Fibroblast of villous mesenchyme (primary cell): Measurements from ENCODE around the gene CCS. TPM values are rescaled to one million over a fixed set of nuclear protein-coding genes. Genes with fewer than 3 reads are reported as not detected.

ENCODE experiments used
- DNase-seq: peaks from one replicate; pipeline ENCODE4 v3.0.0-alpha.2; 2010; ENCODE audit warnings: low read depth
- H3K4me3 ChIP-seq: 2 replicates; pipeline ENCODE4 v1.5.1; 2011; ENCODE audit warnings: low read depth, mild to moderate bottlenecking, low read length
- CTCF ChIP-seq: IDR thresholded peaks from 2 replicates; pipeline ENCODE4 v1.5.1; 2012; ENCODE audit warnings: low read depth, mild to moderate bottlenecking, low read length; ENCODE audit not compliant: insufficient read depth
- total RNA-seq: library from RNA; depleted of rRNA; stranded (reverse); fragments of >200 nt; gene quantifications from 2 replicates; pipeline ENCODE4 v1.2.3, GENCODE V29; 2012

CCS gene
- total RNA-seq, 1 donor, result 34.5 TPM

DNA sequence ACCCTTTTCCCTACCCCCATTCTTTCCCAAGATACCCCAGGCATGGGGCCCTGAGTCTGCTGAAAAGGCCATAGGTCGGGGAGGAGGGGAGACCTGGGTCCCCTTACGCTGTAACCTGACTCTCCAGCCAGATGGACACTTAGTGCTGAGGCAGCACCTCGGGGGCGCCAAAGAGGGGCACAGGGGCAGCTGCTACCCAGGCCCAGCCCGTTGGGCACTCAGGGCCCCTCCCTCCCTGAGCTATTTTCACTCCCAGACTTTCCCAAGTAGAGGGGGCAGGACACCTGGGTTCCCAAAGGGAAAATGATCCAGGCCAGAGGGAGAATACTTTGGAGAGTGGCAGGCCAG is 45.3 kb upstream of the CCS start:
- DNase-seq, result no peak
- TF ChIP-seq CTCF, result no peak
- no peak overlapping the region for H3K4me3 ChIP-seq

DNA sequence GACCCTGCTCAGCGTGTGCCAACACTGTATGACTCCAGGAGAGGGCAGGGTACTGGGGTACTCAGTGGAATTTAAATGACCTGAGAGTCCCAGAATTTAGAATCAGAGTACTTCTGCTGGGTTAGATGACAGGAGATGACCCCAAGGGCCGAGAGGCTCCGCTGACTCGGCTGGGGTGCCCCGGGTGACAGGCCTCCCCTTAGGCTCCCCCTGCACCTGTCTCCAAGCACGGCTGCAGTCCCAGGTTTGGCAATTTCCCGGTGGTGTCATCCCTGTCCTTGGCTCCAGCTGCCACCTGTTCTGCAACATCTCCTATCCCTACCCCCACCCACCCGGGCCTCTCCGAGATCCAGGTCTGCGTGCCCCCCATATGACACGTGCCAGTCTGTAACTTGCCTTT is 44.9 kb upstream of the CCS start:
- TF ChIP-seq CTCF, result no peak
- no peak overlapping the region for H3K4me3 ChIP-seq
- DNase-seq, result no peak

DNA sequence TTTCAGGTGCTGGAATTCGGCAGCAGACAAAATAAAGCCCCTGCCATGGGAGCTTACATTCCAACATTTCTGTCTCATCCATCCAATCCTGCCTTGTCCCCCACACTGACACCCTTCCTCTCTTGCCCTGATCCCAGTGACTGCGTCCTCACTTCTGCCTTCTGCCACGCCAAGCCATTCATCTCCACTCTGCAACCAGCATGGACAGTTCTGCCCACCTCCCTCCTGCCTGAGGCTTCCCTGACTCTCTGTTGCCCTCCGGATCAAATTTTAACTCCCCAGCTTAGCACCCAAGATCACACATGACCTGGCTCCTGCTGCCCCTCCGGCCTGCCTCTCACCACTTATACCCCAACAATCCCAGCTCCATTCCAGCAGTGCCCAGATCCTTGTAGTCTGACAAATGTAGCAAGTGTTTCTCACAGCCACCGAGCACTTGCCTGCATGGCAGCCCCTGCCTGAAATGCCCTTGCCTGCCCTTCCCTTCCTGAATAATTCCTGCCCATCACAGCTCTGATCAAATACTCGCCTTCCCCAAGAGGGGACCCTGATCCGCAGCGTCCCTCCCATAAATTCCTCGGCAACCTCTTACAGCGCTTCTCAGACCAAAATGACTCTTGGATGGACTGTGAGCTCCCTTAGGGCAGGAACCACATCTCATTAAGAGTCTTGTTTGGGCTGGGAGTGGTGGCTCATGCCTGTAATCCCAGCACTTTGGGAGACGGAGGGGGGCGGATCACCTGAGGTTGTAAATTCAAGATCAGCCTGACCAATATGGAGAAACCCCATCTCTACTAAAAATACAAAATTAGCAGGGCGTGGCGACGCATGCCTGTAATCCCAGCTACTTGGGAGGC is 44.0 kb upstream of the CCS start:
- no peak overlapping the region for H3K4me3 ChIP-seq
- DNase-seq, result no peak
- no peak for TF ChIP-seq CTCF

DNA sequence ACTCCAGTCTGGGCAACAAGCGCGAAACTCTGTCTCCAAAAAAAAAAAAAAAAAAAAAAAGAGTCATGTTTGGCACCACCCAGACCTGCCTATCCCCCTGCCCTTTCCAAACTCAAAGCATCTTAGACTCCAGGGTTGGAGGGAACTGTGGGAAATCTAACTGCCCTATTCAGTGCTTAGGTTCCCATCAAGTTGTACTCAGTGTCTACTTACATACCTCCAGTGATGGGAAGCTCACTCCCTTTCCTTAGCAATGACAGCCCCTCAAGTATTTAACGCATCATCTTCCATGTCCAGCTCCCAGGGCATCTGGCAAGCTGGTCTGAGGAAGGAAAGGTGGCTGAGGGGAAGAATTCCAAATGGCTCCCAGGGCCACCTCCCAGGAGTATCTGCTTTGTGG is 43.3 kb upstream of the CCS start:
- no peak for DNase-seq
- no peak for TF ChIP-seq CTCF
- no peak overlapping the region for H3K4me3 ChIP-seq

DNA sequence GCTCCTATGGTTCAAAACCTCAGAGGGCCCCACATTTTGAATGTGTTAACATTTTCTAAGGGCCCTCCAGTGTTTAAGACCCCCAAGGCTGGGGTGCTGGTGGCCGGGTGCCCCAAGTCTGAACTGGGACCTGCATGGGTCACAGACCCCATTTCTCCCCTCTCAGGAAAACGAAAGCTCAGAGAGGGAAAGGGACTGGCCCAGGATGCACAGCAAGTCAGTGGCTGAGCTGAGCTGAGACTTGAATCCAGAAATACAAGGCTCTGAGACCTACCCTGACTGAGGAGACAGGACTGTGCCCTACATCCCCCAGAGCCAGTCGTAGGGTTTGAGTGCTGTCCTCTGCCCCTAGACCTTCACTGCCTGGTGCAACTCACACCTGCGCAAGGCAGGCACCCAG is 42.1 kb upstream of the CCS start:
- DNase-seq, result no peak
- TF ChIP-seq CTCF, result no peak
- no peak overlapping the region for H3K4me3 ChIP-seq

- DNase-seq, result no peak
- no peak overlapping the region for H3K4me3 ChIP-seq
- TF ChIP-seq CTCF, result no peak
Observed at GRCh38 chr11:66554602-66555001, 38.4 kb upstream of the CCS start.

DNA sequence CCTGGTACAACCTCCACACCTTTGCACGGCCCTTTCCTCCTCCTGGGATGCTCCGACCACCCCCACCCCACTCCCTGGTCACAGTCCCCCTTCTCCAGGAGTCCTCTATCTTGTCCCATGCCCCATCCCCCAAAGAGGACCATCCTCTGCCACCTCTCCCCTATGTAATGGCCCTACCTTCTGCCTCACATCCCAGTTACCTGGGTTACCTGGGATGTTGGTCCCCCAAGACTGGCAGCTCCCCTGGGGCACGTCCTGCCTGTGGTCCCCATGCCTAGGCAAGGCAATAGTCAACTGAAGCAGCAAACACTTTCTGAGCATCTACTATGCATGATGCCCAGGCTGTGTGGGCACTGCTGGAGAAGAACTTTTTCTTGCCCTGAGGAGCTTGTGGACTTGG is 37.6 kb upstream of the CCS start:
- no peak for DNase-seq
- H3K4me3 ChIP-seq, result no peak overlapping the region

More for the DNA sequence above, 37.6 kb upstream of the CCS start:
- no peak for TF ChIP-seq CTCF
